Measurements from ENCODE around the gene CTCFL. TPM values are rescaled to one million over a fixed set of nuclear protein-coding genes. Genes with fewer than 3 reads are reported as not detected.

CTCFL gene
- total RNA-seq, 3 donors from 2014 or later (not counting 1 experiment from before 2014, with no cell fraction given) = not detected

DNA sequence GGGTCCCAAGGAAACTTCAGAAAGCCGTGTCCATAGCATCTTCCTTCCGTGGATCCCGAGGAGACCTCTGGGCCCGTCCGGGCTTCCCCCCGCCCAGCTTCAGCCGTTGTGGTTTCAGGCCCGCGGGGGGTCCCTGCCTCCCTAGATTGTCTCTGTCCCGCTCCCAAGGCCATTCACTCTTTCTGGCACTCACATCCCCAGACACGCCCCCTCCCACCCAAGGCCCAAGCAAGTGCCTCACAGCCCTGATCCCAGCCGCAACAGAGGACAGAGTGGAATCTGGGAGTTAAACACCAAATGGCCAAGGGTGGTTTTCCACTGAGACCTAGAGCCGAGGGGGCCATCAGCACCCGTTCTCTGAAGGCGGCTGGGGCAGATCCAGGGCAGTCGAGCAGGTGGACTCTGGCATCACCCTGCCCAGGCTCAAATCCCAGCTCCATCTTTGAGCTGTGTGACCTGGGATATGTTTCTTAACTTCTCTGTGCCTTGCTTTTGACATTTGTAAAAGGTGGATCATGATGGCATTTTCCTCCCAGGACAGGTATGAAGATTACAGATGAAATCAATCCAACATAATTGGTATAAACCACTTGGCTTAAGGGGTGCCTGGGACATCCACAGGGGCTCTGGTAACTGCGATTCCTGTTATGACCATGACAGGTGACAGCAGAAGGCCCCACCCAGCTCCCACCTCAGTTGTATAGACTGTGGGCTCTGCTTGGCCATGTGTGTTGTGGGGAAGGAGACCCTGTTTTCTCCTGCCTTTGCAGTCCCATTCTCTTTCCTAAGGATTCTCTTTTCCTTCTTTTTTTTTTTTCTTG, 48.1 kb downstream of the CTCFL start:
- Mint-ChIP-seq H3K36me3 (no peaks in the 10 kb centered on the region), H3K9me3 (no peaks in the 10 kb centered on the region), H3K4me1 (peaks cover 27 to 50% of the 10 kb centered on the region in 2 donors), H3K4me3 (no peak overlapping the region), H3K27ac (no peak overlapping the region), H3K27me3 (ENCODE audit: low read depth in 2 of 2) (peaks cover 0 to 11% of the 10 kb centered on the region in 2 donors)
- H3K4me3 ChIP-seq (ENCODE audit: low read length) = no peak overlapping the region
- WGBS (ENCODE audit: insufficient coverage) = 58% methylated on average over 17 of the region's 17 CpGs
- DNase-seq = no peak
- no peak for ATAC-seq
- TF ChIP-seq, protein P1, sequence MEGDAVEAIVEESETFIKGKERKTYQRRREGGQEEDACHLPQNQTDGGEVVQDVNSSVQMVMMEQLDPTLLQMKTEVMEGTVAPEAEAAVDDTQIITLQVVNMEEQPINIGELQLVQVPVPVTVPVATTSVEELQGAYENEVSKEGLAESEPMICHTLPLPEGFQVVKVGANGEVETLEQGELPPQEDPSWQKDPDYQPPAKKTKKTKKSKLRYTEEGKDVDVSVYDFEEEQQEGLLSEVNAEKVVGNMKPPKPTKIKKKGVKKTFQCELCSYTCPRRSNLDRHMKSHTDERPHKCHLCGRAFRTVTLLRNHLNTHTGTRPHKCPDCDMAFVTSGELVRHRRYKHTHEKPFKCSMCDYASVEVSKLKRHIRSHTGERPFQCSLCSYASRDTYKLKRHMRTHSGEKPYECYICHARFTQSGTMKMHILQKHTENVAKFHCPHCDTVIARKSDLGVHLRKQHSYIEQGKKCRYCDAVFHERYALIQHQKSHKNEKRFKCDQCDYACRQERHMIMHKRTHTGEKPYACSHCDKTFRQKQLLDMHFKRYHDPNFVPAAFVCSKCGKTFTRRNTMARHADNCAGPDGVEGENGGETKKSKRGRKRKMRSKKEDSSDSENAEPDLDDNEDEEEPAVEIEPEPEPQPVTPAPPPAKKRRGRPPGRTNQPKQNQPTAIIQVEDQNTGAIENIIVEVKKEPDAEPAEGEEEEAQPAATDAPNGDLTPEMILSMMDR (IDR thresholded peaks at IDR 0.05) = no peak
- no peaks in the 10 kb centered on the region for H3K36me3 ChIP-seq (ENCODE audit: control insufficient read depth, insufficient read depth, low read length)
- peaks cover 63% of the 10 kb centered on the region for H3K4me1 ChIP-seq (ENCODE audit: control insufficient read depth, insufficient read depth, low read length)
- peaks cover 2% of the 10 kb centered on the region for H3K27me3 ChIP-seq (ENCODE audit: control insufficient read depth, insufficient read depth, low read length)
- no peak overlapping the region for H3K27ac ChIP-seq (ENCODE audit: low read length)
- intact Hi-C loops (cut with micrococcal nuclease) = no loop called here
- H3K9me3 ChIP-seq (ENCODE audit: control insufficient read depth, insufficient read depth, low read length) = no peaks in the 10 kb centered on the region

DNA sequence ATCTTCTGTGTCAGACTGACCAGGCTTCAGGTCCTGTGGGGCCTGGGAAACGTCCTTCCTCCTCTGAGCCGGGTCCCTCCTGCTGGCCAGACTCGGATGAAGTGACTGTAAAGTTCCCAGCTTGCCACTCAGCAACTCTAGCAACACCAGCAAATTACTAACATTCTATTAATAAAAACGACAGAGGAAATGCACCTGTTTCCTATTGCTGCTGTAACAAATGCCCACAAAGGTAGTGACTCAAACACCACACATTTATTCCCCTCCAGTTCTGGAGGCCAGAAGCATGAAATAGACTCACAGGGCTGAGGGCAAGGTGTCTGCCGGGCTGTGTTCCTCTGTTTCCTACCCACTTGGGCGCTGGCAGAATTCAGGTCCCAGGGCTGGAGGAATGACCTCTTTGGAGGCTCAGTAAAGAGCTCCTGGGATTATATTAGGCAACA, 48.8 kb downstream of the CTCFL start:
- peaks cover 0 to 11% of the 10 kb centered on the region in 2 donors for H3K27me3 Mint-ChIP-seq (ENCODE audit: low read depth in 2 of 2)
- H3K9me3 Mint-ChIP-seq = no peaks in the 10 kb centered on the region
- Histone ChIP-seq H3K4me1 (ENCODE audit: control insufficient read depth, insufficient read depth, low read length) (peaks cover 56% of the 10 kb centered on the region), H3K27me3 (ENCODE audit: control insufficient read depth, insufficient read depth, low read length) (no peaks in the 10 kb centered on the region), H3K4me3 (ENCODE audit: low read length) (no peak overlapping the region), H3K36me3 (ENCODE audit: control insufficient read depth, insufficient read depth, low read length) (no peaks in the 10 kb centered on the region), H3K27ac (ENCODE audit: low read length) (no peak overlapping the region), H3K9me3 (ENCODE audit: control insufficient read depth, insufficient read depth, low read length) (no peaks in the 10 kb centered on the region)
- intact Hi-C loops (cut with micrococcal nuclease) = no loop called here
- ATAC-seq (peak in 2 of 3 donors; percentile 25), DNase-seq (no peak)
- no peaks in the 10 kb centered on the region for H3K36me3 Mint-ChIP-seq
- H3K27ac Mint-ChIP-seq = no peak overlapping the region
- 27% methylated on average over 6 of the region's 6 CpGs for WGBS (ENCODE audit: insufficient coverage)
- peaks cover 27 to 44% of the 10 kb centered on the region in 2 donors for H3K4me1 Mint-ChIP-seq
- H3K4me3 Mint-ChIP-seq = no peak overlapping the region
- TF ChIP-seq, protein P1 (IDR thresholded peaks at IDR 0.05) = no peak

DNA sequence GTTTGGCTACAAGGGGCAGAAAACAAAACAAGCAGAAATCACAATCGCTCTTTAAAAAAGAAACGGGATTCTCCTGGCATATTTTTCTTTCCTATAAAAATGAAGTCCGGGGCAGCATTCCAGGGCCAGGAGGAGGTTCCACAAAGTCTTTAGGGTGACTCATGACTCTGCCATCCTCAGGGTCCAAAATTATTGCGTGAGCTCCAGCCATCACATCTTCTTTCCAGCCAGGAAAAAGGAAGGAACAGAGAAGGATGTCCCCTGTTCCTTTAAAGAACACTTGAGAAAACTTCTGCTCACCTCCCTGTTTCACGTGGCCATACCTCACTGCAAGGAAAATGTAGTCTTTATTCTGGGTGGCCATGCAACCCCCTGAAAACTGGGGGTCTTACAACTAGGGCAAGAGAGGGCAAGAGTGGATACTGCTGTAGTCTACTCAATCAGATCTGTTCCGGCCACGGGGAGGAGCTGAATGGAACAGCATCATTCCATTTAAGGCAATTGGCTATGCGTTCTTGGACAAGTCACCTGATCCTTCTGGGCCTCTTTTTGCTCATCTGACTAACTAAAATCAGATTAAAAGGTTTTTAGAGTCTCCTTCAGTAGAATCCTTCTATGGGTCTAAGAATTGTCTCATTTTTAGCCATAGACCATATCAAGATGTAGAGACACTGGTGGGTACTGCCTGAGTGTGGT, 49.4 kb downstream of the CTCFL start:
- Mint-ChIP-seq H3K4me1 (peaks cover 27 to 44% of the 10 kb centered on the region in 2 donors), H3K36me3 (no peaks in the 10 kb centered on the region), H3K9me3 (no peaks in the 10 kb centered on the region), H3K27ac (no peak overlapping the region), H3K4me3 (no peak overlapping the region), H3K27me3 (ENCODE audit: low read depth in 2 of 2) (peaks cover 0 to 11% of the 10 kb centered on the region in 2 donors)
- Histone ChIP-seq H3K9me3 (ENCODE audit: control insufficient read depth, insufficient read depth, low read length) (no peaks in the 10 kb centered on the region), H3K27me3 (ENCODE audit: control insufficient read depth, insufficient read depth, low read length) (no peaks in the 10 kb centered on the region), H3K27ac (ENCODE audit: low read length) (no peak overlapping the region), H3K36me3 (ENCODE audit: control insufficient read depth, insufficient read depth, low read length) (no peaks in the 10 kb centered on the region), H3K4me1 (ENCODE audit: control insufficient read depth, insufficient read depth, low read length) (peaks cover 53% of the 10 kb centered on the region), H3K4me3 (ENCODE audit: low read length) (no peak overlapping the region)
- no peak for ATAC-seq
- intact Hi-C loops (cut with micrococcal nuclease) = no loop called here
- DNase-seq = no peak
- TF ChIP-seq, protein P1 (IDR thresholded peaks at IDR 0.05) = no peak
- WGBS (ENCODE audit: insufficient coverage) = 72% methylated on average over 8 of the region's 8 CpGs

Data from natural killer cell (primary cell).